AG09319 (cell line): ENCODE data around the gene RFC1.
"Not testable (repeated sequence)": the region's sequence is repeated elsewhere in the genome, so short reads cannot be mapped to it uniquely, and the experiment has no call there.

Source experiments
- DNase-seq: peaks from one replicate; pipeline ENCODE4 v3.0.0-alpha.2; 2010; ENCODE audit warnings: low read depth; ENCODE audit errors: extremely low read depth
- CTCF ChIP-seq: IDR thresholded peaks from 2 replicates; pipeline ENCODE4 v1.5.1; 2011; ENCODE audit warnings: low read depth, mild to moderate bottlenecking, inconsistent platforms, low read length, moderate library complexity

The RFC1 gene

GRCh38 chr4:39295784-39296183 lies 70.4 kb downstream of the RFC1 start:
- no peak for TF ChIP-seq CTCF
- DNase-seq = no peak

- DNase-seq = not testable (repeated sequence)
Measured at GRCh38 chr4:39292433-39292832, 73.7 kb downstream of the RFC1 start.

GRCh38 chr4:39291686-39292085 lies 74.5 kb downstream of the RFC1 start:
- TF ChIP-seq CTCF = no peak
- no peak for DNase-seq

GRCh38 chr4:39287223-39287622 lies 78.9 kb downstream of the RFC1 start:
- no peak for DNase-seq
- no peak for TF ChIP-seq CTCF

GRCh38 chr4:39286263-39286662 lies 79.9 kb downstream of the RFC1 start:
- no peak for TF ChIP-seq CTCF
- no peak for DNase-seq

- TF ChIP-seq CTCF = no peak
- no peak for DNase-seq
Measured at GRCh38 chr4:39285853-39286252, 80.3 kb downstream of the RFC1 start.

GRCh38 chr4:39285111-39285795 lies 80.9 kb downstream of the RFC1 start:
- TF ChIP-seq CTCF = no peak; the same call in 1 of the 2 replicates
- no peak for DNase-seq

- DNase-seq = no peak
- no peak for TF ChIP-seq CTCF
Measured at GRCh38 chr4:39280770-39281169, 85.4 kb downstream of the RFC1 start.
